HG03520 (cell line): ENCODE data around the gene RNU6-1.

Experiments used
- ATAC-seq: cut with Tn5 transposase; IDR thresholded peaks from one replicate; pipeline ENCODE4 v1.9.1; 2021; ENCODE audit warnings: mild to moderate bottlenecking, moderate library complexity; ENCODE audit not compliant: unreplicated experiment

RNU6-1 gene

DNA sequence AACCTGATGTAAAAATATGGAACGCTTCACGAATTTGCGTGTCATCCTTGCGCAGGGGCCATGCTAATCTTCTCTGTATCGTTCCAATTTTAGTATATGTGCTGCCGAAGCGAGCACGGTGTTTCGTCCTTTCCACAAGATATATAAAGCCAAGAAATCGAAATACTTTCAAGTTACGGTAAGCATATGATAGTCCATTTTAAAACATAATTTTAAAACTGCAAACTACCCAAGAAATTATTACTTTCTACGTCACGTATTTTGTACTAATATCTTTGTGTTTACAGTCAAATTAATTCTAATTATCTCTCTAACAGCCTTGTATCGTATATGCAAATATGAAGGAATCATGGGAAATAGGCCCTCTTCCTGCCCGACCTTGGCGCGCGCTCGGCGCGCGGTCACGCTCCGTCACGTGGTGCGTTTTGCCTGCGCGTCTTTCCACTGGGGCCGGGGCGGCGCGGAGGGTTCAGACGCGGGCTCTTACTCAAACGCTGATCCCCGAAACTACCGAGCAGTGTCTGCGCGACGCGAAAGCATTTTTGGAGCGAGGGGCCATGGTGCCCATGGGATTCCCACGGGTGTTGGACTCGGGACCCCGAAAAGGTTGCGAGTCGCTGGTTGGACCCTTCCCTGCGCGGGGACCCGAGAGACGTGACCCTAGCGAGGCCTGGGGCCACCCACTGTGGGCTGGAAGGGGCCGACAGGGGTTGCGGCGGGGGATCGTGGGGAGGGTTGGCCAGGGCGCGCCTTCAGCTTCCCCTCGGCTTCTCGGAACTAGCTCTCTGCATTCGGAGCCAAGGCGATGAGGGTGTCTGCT is at the start of gene RNU6-1:
RNU6-1 (minus strand) TSS at position 117 of the 820 bp plus-strand sequence.
- peak; percentile 78 for ATAC-seq

GRCh38 chr15:67887776-67888175 is 47.9 kb upstream of the RNU6-1 start:
- no peak for ATAC-seq

GRCh38 chr15:67885861-67886260 is 46.0 kb upstream of the RNU6-1 start:
- no peak for ATAC-seq

- ATAC-seq = no peak
These were observed 45.3 kb upstream of the RNU6-1 start for GRCh38 chr15:67885175-67885523.

DNA sequence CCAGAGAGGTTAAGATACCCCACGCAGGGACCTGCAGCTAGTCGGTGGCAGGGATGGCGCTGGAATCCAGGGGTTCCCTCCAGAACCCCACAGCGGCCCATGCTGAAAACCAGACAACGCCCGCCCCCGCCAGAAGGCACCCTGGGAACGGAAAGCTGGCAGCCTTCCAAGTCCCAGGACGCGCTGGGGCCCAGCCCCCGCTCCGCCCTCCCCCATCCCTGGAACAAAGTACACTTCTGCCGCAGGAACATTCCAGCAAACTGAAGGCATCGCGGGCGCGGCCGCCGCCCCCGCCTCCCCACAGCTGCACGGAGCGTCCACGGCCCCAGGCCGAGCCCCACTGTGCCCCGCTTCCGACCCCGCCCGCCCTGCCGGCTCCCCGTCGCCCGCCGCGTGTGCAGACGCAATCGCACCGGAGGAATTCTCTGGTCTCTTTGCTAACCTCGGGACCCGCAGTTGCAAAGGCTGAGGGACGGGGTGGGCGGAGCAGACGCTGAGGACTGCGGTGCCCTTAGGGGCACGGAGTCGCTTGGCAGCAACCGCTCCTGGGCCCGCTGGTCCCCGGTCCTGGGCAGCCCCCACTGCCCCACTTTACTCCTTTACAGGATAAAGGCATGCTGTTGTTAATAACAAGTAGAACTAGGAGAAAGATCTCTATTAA is 44.8 kb upstream of the RNU6-1 start:
- ATAC-seq = no peak

DNA sequence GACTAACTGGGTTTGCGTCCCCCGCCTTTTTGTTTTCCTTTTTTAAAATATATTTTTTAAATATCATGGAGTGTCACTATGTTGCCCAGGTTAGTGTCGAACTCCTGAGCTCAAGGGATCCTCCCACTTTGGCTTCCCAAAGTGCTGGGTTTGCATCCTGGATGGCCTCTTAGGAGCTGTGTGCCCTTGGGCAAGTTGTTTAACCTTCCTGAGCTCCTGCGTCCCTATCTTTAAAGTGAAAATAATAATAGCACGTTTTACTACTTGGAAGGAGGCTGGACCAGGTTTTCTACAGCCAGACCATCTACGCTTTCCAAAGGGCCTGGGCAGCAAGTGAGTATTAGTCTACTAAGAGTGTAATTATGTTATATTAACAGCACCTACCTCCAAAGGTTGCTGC is 44.2 kb upstream of the RNU6-1 start:
- ATAC-seq = no peak

GRCh38 chr15:67883234-67883773 is 43.5 kb upstream of the RNU6-1 start:
- no peak for ATAC-seq

DNA sequence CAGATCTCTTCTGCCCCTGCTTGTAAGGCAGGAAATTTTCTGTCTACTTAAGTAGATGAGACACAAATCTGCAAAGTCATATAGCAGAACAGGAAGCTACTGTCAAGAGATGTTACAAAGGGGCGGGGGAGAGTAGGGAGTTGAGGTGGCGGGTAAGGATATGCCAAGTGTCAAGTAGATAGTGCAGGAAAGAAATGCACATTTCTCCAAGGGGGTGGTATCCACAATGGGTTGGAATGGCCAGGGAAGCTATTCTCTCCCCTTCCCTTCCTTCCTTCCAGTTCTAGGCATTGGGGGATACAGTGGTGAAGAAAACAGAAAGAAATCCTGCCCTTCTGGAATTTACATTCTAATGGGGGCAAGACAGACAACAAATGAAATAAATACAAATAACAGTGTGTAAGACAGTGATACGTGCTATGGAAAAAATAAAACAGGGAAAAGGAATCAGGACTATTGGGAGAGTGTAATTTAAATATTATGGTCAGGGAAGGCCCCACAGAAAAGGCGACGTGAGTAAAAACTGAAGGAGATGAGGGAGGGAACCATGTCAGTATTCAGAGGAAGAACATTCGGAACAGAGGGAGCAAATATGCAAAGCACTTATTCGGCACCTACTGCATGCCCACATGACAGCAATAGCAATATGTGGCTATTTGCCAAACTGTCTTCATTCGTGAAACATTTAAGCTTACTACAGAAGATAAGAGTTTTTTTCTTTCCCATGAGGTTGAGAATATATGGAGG is 42.8 kb upstream of the RNU6-1 start:
- ATAC-seq = no peak

DNA sequence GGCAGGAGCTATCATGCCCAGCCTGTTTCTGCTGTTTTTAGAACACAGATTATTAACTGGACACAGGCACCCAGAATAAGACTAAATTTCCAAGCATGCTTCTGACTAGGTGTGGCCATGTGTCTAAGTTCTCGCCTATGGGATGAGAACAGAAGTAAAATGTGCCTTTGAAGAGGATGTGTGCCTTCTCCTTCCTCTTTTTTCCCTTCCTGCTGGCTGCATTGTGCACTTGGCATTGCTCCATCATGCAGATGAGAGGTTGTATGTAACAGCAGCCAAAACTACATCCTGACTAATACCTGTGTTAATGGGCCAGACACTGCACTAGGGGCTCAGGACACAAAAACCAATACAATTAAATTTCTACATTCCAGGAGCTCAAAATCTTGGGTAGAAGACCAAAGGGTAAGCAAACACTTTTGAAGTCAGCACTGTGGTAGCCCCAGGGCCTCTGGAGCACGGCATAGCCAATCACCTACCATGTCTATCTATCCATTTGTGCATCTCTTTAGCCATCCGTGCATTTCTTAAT is 40.9 kb upstream of the RNU6-1 start:
- ATAC-seq = no peak

GRCh38 chr15:67879440-67880129 is 39.7 kb upstream of the RNU6-1 start:
- ATAC-seq = no peak

- ATAC-seq = no peak
These were observed 38.9 kb upstream of the RNU6-1 start for GRCh38 chr15:67878712-67879206.

GRCh38 chr15:67873777-67874176 is 33.9 kb upstream of the RNU6-1 start:
- no peak for ATAC-seq

DNA sequence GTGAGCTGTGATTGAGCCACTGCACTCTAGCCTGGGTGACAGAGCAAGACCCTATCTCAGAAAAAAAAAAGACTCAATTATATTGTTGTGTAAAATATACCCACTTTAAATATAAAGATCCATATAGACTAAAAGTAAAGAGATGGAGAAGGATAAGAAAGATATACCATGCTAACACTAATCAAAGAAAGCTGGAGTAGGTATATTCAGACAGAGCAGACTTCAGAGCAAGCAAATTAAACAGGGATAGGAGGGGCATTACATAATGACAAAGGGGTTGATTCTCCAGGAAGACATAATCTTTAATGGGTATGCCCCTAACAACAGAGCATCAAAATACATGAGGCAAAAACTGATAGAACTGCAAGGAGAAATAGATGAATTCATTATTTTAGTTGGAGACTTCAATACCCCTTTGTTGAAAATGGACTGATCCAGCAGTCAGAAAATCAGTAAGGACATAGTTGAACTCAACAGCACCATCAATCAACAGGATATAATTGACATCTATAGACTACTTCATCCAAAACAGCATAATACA is 31.1 kb upstream of the RNU6-1 start:
- ATAC-seq = no peak

- ATAC-seq = no peak
These were observed 29.9 kb upstream of the RNU6-1 start for GRCh38 chr15:67869701-67870100.

DNA sequence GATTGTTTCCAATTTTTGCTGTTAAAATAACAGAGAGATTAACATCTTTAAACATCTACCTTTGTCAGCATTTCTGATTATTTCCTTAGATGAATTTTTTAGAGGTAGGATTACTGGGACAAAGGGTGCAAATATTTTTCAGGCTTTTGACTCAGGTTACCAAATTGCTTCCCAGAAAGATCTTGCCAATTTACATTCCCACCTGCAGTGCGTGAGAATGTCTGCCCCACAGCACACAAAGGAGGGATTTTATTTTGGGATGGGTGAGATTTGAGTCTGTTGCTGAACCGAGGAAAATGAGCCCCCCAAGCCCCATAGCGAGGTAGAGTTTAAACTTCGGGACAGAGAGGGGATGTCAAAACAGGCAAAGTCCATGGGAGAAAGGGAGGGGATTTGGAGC is 25.9 kb upstream of the RNU6-1 start:
- ATAC-seq = no peak

GRCh38 chr15:67865331-67865730 is 25.5 kb upstream of the RNU6-1 start:
- no peak for ATAC-seq

DNA sequence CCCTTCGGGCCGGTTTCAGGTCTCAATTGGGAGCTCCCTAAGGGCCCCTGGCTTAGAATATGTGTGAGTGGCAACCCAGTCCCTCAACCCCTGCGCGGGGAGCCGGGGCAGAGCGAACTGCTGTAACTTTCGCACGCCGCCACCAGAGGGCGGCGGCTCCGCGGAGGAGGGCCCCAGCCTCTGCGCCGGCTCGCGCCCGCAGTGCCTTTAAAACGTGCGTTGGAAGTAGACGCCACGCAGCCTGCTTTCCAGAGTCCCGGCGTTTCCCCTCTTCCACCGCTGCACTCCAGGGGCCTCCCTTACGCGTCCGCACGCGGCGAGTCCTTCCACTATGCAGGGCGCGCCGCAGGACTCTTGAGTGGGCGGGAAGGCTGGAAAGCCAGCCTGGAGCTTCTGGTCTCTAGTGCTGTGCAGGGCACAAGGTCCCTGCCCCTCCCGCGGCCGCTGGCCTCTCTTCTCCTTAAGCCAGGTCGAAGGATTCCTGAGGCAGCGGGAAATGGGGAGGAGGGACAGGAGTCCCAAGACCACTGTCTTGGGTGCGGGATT is 23.7 kb upstream of the RNU6-1 start:
- ATAC-seq = peak; percentile 77

GRCh38 chr15:67862750-67863441 is 23.1 kb upstream of the RNU6-1 start:
- no peak for ATAC-seq

DNA sequence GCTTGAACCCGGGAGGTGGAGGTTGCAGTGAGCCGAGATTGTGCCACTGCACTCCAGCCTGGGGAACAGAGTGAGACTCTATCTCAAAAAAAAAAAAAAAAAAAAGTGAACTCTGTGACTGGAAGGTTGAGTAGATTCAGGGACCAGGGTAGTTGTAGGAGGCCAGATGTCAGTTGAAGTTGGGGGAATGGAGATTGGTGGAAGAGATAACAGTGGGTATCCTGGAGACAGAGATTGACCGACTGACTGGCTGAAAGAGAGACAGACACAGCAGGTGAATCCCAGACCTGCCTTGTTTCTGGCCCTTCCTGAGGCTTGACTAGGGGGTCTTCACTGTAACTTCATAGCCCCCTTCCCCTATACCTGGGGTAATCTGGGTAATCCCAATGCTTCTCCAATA is 22.1 kb upstream of the RNU6-1 start:
- no peak for ATAC-seq
